AG04449 (cell line): Measurements from ENCODE around the gene NFASC.

Source experiments
- CTCF ChIA-PET: fragments of 350-600 bp; formaldehyde crosslinking; extraction: SDS; loops from one replicate; lab custom pipeline; 2021; ENCODE audit warnings: antibody characterized with exemption; lab: Yijun Ruan, JAX
- POLR2A ChIA-PET: fragments of 400-600, 350-600 bp; formaldehyde crosslinking; extraction: SDS; loops from one replicate; lab custom pipeline; 2020; ENCODE audit warnings: antibody characterized with exemption, inconsistent platforms; lab: Yijun Ruan, JAX
- DNase-seq: peaks from one replicate; pipeline ENCODE4 v3.0.0-alpha.2; 2010; ENCODE audit warnings: low read depth, low spot score
- H3K4me3 ChIP-seq: 2 replicates; pipeline ENCODE4 v1.5.1; 2011; ENCODE audit warnings: low read depth, mild to moderate bottlenecking, control low read depth, low read length
- TF ChIP-seq, protein P1 (sequence below): IDR thresholded peaks from one replicate; pipeline ENCODE4 v1.5.1; 2011; ENCODE audit warnings: mild to moderate bottlenecking, moderate library complexity, low read length, control low read depth, inconsistent platforms; ENCODE audit not compliant: insufficient read depth; ENCODE audit errors: missing control alignments

NFASC gene

DNA sequence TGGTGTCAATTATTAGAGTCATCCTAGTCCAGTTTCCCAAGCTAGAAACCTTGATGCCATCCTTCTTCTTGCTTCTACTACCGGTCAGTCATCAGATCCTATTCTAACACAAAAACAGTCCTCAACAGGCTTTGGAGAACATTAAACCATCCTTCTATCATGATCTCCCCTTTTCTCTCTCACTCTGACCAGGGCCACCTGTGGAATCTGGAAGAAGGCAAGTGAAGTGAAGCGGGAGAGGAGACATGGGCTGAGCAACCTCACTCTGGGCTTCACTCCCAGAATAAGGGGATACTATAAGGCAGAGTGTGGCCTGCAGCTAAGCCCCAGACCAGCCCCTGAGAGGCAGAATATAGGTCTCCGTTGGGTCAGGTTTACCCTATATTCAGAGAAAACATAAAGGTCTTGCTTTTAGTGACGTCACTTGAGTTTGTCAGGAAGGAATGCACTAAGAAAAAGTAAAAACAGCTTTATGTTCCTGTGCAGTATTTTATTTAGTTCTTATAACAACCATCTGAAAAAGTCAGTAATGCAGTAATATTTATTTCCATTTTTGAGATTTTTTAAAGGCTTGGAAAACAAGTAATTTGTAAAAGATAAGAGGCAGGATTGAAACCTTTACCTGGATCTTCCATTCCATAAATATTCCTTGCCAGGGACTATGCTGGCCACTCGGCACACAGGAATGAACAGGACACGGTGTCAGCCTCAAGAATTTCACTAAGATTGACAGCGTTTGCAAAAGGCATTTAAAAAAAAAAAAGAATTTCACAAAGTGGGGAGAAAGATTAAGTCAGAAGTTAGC is 61.3 kb downstream of the NFASC start:
- CTCF ChIA-PET, result interaction anchor here (1.0 to 10.0 kb wide), 3 partner anchors 8 to 125 kb away, joined by 4 to 98 read pairs (median 35); no protein-coding TSS in a partner anchor
- DNase-seq, result no peak
- TF ChIP-seq, protein P1, sequence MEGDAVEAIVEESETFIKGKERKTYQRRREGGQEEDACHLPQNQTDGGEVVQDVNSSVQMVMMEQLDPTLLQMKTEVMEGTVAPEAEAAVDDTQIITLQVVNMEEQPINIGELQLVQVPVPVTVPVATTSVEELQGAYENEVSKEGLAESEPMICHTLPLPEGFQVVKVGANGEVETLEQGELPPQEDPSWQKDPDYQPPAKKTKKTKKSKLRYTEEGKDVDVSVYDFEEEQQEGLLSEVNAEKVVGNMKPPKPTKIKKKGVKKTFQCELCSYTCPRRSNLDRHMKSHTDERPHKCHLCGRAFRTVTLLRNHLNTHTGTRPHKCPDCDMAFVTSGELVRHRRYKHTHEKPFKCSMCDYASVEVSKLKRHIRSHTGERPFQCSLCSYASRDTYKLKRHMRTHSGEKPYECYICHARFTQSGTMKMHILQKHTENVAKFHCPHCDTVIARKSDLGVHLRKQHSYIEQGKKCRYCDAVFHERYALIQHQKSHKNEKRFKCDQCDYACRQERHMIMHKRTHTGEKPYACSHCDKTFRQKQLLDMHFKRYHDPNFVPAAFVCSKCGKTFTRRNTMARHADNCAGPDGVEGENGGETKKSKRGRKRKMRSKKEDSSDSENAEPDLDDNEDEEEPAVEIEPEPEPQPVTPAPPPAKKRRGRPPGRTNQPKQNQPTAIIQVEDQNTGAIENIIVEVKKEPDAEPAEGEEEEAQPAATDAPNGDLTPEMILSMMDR, result no peak

DNA sequence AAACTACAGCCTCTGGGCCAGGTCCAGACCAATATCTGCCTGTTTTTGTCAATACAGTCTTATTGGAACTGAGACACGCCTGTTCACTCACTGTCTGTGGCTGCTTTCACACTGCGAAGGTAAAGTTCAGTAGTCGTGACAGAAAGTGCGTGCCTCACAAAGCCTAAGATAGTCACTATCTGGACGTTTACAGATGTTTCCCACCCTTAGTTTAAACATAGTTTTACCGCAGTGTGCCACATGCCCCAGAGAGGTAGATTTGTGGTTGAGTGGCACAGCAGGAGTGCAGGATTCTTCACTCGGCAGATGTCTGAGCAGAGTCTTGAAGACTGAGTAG is 61.9 kb downstream of the NFASC start:
- CTCF ChIA-PET, result interaction anchor here (10.0 kb wide), 1 partner anchor 11 kb away, joined by 98 read pairs; no protein-coding TSS in a partner anchor
- H3K4me3 ChIP-seq, result no peak overlapping the region
- POLR2A ChIA-PET, result no interaction called here

More for the DNA sequence above, 61.3 kb downstream of the NFASC start:
- no peak overlapping the region for H3K4me3 ChIP-seq
- POLR2A ChIA-PET, result no interaction called here

DNA sequence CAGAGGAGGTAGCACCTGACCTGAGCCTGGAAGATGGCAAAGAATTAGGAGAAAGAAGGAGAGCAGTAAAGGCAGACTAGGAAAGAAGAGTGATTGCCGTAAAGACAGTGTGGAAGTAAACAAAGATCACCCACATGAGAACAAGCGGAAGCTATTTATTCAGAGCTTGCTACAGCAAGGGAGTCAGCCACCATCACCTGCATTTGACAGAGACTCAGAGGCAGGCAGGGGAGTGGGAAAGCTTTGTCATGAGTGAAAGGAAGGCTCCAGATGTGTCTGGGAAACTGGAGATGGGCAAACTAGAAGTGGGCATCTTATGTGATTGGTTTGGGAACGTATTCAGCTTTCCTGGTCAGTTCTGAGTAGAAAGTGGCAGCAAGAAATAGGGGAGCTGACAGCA is 64.5 kb downstream of the NFASC start:
- DNase-seq, result no peak
- H3K4me3 ChIP-seq, result no peak overlapping the region
- ChIA-PET CTCF (interaction anchor here (2.3 to 11.9 kb wide), 2 partner anchors 111 to 128 kb away, joined by 10 to 214 read pairs; no protein-coding TSS in a partner anchor), POLR2A (no interaction called here)
- TF ChIP-seq, protein P1, result no peak

More for the DNA sequence above, 61.9 kb downstream of the NFASC start:
- no peak for DNase-seq
- TF ChIP-seq, protein P1, result no peak

DNA sequence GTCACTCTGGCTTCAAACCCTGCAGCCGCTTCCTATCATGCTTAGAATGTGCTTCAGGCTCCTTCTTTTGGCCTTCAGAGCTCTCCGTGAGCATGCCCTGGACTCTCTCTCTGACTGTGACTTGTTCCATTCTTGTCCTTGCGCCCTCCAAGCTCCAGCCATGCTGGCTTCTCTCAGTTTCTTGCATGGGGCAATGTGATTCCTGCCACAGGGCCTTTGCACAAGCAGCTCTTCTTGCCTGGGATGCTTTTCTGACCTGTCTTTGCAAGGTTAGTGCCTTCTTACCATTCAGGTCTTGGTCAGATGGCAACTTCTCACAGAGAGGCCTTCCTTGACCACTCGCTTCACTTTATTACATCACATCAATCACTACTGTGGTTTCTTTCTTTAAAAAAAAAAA is 66.1 kb downstream of the NFASC start:
- no peak overlapping the region for H3K4me3 ChIP-seq
- ChIA-PET POLR2A (no interaction called here), CTCF (interaction anchor here (1.5 to 11.9 kb wide), 5 partner anchors 24 to 132 kb away, joined by 4 to 214 read pairs (median 10); no protein-coding TSS in a partner anchor)
- TF ChIP-seq, protein P1, result no peak
- DNase-seq, result no peak

DNA sequence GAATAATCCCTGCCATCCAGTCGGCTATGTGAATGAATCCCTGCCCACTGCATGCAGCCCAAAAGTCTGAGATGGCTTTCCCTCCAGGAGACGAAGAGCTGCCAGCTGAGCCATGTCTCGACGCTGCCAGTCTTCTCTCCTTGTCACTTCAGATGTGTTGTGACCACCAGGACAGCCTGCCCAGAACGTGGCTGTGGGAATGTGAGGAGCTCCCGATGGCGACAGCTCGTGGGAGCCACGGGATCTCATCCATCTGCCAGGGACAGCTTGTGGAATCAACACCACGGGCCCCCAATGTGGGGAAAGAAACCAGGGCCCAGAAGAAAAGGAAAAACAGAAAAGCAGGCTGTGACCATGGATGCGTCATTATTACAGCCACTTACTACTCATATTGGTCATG is 67.2 kb downstream of the NFASC start:
- POLR2A ChIA-PET, result no interaction called here
- TF ChIP-seq, protein P1, result no peak
- no peak for DNase-seq
- no peak overlapping the region for H3K4me3 ChIP-seq
- CTCF ChIA-PET, result interaction anchor here (0.8 to 11.9 kb wide), 6 partner anchors 18 to 133 kb away, joined by 3 to 214 read pairs (median 5); no protein-coding TSS in a partner anchor

DNA sequence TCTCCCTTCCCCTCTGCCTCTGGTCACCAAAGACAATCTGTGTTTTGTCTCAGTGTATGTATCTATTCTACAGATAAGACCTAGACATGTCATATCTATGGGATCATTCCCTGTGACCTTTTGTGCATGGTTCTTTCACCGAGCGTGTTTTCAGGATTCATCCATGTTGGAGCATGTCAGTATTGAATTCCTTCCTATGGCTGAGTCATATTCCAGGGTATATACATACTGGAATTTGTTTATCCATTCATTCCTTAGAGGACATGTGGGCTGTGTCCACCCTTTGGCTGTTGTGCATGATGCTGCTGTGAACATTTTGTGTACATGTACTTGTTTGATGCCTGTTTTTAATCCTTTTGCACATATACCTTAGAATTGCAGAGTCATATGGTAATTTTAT is 69.9 kb downstream of the NFASC start:
- ChIA-PET CTCF (interaction anchor here (0.9 to 11.9 kb wide), 22 partner anchors 9 to 375 kb away, joined by 3 to 320 read pairs (median 10); partner anchors contain the start of gene NFASC), POLR2A (no interaction called here)
- TF ChIP-seq, protein P1, result no peak
- H3K4me3 ChIP-seq, result no peak overlapping the region
- DNase-seq, result no peak
